Measurements from ENCODE around the gene NKX1-1.

GRCh38 chr4:1417522-1418390, 11.5 kb upstream of the NKX1-1 start:
- TF ChIP-seq EZH2 (optimal IDR thresholded peaks at IDR 0.05; ENCODE audit: low read depth, low read length) (no peak), EZH2phosphoT487 (IDR thresholded peaks at IDR 0.05; ENCODE audit: low read length) (no peak)

Data from MM.1S (cell line).